Measurements from ENCODE around the gene UPK3B.
"Not testable (repeated sequence)": the region's sequence is repeated elsewhere in the genome, so short reads cannot be mapped to it uniquely, and the experiment has no call there.

The UPK3B gene

GRCh38 chr7:76495717-76496116 lies 14.6 kb upstream of the UPK3B start:
- DNase-seq = not testable (repeated sequence)

GRCh38 chr7:76497918-76498582 lies 12.3 kb upstream of the UPK3B start:
- not testable (repeated sequence) for DNase-seq

GRCh38 chr7:76498583-76499200 lies 11.7 kb upstream of the UPK3B start:
- DNase-seq = not testable (repeated sequence)

- not testable (repeated sequence) for DNase-seq
Observed at GRCh38 chr7:76499201-76499923, 11.0 kb upstream of the UPK3B start.

- DNase-seq = not testable (repeated sequence)
Observed at GRCh38 chr7:76499924-76500241, 10.5 kb upstream of the UPK3B start.

- not testable (repeated sequence) for DNase-seq
Observed at GRCh38 chr7:76502224-76502623, 8.1 kb upstream of the UPK3B start.

GRCh38 chr7:76502836-76503235 lies 7.5 kb upstream of the UPK3B start:
- DNase-seq = not testable (repeated sequence)

- not testable (repeated sequence) for DNase-seq
Observed at GRCh38 chr7:76503244-76503643, 7.1 kb upstream of the UPK3B start.

- not testable (repeated sequence) for DNase-seq
Observed at GRCh38 chr7:76504351-76505167, 5.8 kb upstream of the UPK3B start.

GRCh38 chr7:76505168-76506080 lies 4.9 kb upstream of the UPK3B start:
- no peak for DNase-seq

- DNase-seq = no peak
Observed at GRCh38 chr7:76506081-76506440, 4.3 kb upstream of the UPK3B start.

- DNase-seq = not testable (repeated sequence)
Observed at GRCh38 chr7:76506643-76507042, 3.7 kb upstream of the UPK3B start.

- DNase-seq = no peak
Observed at GRCh38 chr7:76507723-76508406, 2.5 kb upstream of the UPK3B start.

GRCh38 chr7:76511200-76511910 lies 1.0 kb downstream of the UPK3B start:
- DNase-seq = not testable (repeated sequence)

GRCh38 chr7:76511911-76512885 lies 1.8 kb downstream of the UPK3B start:
- DNase-seq = not testable (repeated sequence)

- DNase-seq = no peak
Observed at GRCh38 chr7:76512941-76513816, 2.8 kb downstream of the UPK3B start.

- no peak for DNase-seq
Observed at GRCh38 chr7:76513817-76514799, 3.8 kb downstream of the UPK3B start.

All from activated CD4-positive, CD25-positive, alpha-beta regulatory T cell (primary cell).